ENCODE data around the gene SLC24A1.

The SLC24A1 gene

DNA sequence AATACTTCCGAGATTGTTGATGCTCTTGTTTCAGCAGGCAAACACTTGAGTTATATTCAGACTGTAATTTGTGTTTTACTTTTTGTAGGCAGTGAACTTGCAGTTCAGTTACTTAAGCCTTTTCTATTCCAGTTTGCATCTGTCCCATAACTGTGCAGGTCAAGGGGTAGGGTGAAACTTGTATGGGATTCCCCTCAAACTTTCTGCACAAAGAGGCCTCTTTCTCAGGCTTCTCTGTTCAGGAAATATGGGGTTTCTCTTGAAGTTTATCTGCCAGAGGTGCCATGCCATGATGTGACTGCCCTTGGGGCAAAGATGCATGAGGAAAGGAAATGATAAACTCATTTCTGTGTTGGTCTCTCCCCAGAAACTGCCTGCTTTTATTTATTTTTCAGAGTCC, 66.7 kb downstream of the SLC24A1 start:
- TF ChIP-seq, protein P1, sequence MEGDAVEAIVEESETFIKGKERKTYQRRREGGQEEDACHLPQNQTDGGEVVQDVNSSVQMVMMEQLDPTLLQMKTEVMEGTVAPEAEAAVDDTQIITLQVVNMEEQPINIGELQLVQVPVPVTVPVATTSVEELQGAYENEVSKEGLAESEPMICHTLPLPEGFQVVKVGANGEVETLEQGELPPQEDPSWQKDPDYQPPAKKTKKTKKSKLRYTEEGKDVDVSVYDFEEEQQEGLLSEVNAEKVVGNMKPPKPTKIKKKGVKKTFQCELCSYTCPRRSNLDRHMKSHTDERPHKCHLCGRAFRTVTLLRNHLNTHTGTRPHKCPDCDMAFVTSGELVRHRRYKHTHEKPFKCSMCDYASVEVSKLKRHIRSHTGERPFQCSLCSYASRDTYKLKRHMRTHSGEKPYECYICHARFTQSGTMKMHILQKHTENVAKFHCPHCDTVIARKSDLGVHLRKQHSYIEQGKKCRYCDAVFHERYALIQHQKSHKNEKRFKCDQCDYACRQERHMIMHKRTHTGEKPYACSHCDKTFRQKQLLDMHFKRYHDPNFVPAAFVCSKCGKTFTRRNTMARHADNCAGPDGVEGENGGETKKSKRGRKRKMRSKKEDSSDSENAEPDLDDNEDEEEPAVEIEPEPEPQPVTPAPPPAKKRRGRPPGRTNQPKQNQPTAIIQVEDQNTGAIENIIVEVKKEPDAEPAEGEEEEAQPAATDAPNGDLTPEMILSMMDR (IDR thresholded peaks at IDR 0.05; ENCODE audit: low read length, missing control alignments): no peak
- no peak overlapping the region for H3K4me3 ChIP-seq (replicated peaks; ENCODE audit: low read depth, low read length)
- DNase-seq (ENCODE audit: low read depth): no peak

DNA sequence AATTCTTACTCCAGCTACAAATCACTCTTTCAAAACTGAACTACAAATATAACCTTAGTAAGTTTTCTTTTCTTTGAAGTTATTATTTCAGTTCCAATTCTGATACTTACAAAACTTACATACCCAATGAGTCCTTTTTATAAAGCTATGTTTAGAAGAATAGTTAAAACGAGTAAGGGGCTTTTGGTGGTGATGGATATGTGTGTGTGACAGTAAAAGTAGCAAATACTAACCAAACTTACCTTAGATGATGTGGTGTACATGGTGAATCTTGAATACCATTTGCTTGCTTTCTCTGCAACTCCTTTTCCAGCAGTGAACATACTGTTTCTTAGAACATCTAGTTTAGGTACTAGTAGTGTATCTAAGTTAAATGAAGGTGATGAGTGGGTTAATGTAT, 68.4 kb downstream of the SLC24A1 start:
- TF ChIP-seq, protein P1 (IDR thresholded peaks at IDR 0.05; ENCODE audit: low read length, missing control alignments): no peak
- H3K4me3 ChIP-seq (replicated peaks; ENCODE audit: low read depth, low read length): no peak overlapping the region
- DNase-seq (ENCODE audit: low read depth): no peak

DNA sequence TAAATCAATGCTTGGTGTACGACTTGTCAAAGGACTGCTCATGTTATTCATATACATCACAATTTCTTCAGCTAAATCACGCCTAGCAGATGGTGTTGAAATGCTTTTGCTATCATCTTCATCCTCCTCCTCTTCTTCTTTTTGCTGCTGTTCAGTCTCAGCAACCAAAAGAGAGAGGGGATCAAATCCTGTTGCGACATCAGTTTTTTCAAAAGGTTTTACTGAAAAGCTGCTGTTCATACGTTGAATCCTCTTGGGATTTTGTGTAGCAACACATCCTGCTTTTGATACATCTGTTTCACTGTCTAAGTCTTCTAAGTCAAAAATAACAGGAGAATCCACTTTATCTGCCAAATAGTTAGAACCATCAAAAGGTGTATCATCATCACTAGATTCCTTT, 69.0 kb downstream of the SLC24A1 start:
- H3K4me3 ChIP-seq (replicated peaks; ENCODE audit: low read depth, low read length): no peak overlapping the region
- TF ChIP-seq, protein P1 (IDR thresholded peaks at IDR 0.05; ENCODE audit: low read length, missing control alignments): no peak
- DNase-seq (ENCODE audit: low read depth): peak; percentile 7

DNA sequence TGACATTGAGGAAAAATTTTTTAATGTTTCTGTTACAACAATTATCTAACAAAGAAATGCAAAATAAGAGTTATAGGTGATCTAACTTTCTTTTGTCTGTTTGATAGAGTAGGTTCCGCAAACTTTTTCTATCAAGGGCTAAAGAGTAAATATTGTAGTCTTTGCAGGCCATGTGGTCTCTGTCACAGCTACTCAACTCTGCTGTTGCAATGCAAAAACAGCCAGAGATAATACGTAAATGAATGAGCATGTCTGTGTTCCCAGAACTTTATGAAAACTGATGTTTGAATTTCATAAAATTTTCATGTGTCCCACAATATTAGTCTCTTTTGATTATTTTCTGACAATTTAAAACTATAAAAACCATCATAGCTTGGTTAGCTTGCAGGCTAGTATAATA, 73.3 kb downstream of the SLC24A1 start:
- DNase-seq (ENCODE audit: low read depth): no peak
- TF ChIP-seq, protein P1 (IDR thresholded peaks at IDR 0.05; ENCODE audit: low read length, missing control alignments): no peak

More for the DNA sequence above, 73.3 kb downstream of the SLC24A1 start:
- H3K4me3 ChIP-seq (replicated peaks; ENCODE audit: low read depth, low read length): no peak overlapping the region

All from fibroblast of pulmonary artery (primary cell).